ENCODE data around the gene PRR11.
A peak's percentile ranks its signal among the peaks of the same experiment; 100 is the strongest.
"Not testable (repeated sequence)": the region's sequence is repeated elsewhere in the genome, so short reads cannot be mapped to it uniquely, and the experiment has no call there.

The PRR11 gene

GRCh38 chr17:59152925-59153324 lies 2.6 kb upstream of the PRR11 start:
- DNase-seq (ENCODE audit: low spot score), result no peak

GRCh38 chr17:59154292-59154720 lies 1.2 kb upstream of the PRR11 start:
- no peak for DNase-seq (ENCODE audit: low spot score)

- no peak for DNase-seq (ENCODE audit: low spot score)
These were observed 666 bp upstream of the PRR11 start, which contains the start of gene SKA2 for GRCh38 chr17:59154721-59155438. Gene SKA2 (minus strand): TSS chr17:59155186. CDS start chr17:59155163, 23 bp downstream.

- DNase-seq (ENCODE audit: low spot score), result peak; percentile 22
These were observed 4.8 kb downstream of the PRR11 start for GRCh38 chr17:59160157-59161025.

GRCh38 chr17:59161477-59161876 lies 5.9 kb downstream of the PRR11 start:
- no peak for DNase-seq (ENCODE audit: low spot score)

- peak; percentile 62 for DNase-seq (ENCODE audit: low spot score)
These were observed 10.4 kb downstream of the PRR11 start for GRCh38 chr17:59165933-59166342.

GRCh38 chr17:59167571-59168001 lies 12.0 kb downstream of the PRR11 start:
- peak; percentile 44 for DNase-seq (ENCODE audit: low spot score)

GRCh38 chr17:59172436-59173004 lies 17.0 kb downstream of the PRR11 start:
- no peak for DNase-seq (ENCODE audit: low spot score)

GRCh38 chr17:59174671-59175070 lies 19.1 kb downstream of the PRR11 start:
- no peak for DNase-seq (ENCODE audit: low spot score)

GRCh38 chr17:59175076-59175475 lies 19.5 kb downstream of the PRR11 start:
- no peak for DNase-seq (ENCODE audit: low spot score)

- DNase-seq (ENCODE audit: low spot score), result no peak
These were observed 22.9 kb downstream of the PRR11 start for GRCh38 chr17:59178266-59178985.

GRCh38 chr17:59179601-59180000 lies 24.1 kb downstream of the PRR11 start:
- DNase-seq (ENCODE audit: low spot score), result not testable (repeated sequence)

GRCh38 chr17:59180626-59181025 lies 25.1 kb downstream of the PRR11 start:
- DNase-seq (ENCODE audit: low spot score), result no peak

GRCh38 chr17:59181481-59181880 lies 25.9 kb downstream of the PRR11 start:
- no peak for DNase-seq (ENCODE audit: low spot score)

GRCh38 chr17:59185997-59186396 lies 30.5 kb downstream of the PRR11 start:
- no peak for DNase-seq (ENCODE audit: low spot score)

GRCh38 chr17:59186850-59187249 lies 31.3 kb downstream of the PRR11 start:
- no peak for DNase-seq (ENCODE audit: low spot score)

- no peak for DNase-seq (ENCODE audit: low spot score)
These were observed 35.3 kb downstream of the PRR11 start for GRCh38 chr17:59190806-59191205.

- DNase-seq (ENCODE audit: low spot score), result no peak
These were observed 37.9 kb downstream of the PRR11 start for GRCh38 chr17:59193336-59193862.

GRCh38 chr17:59199398-59199797 lies 43.9 kb downstream of the PRR11 start:
- no peak for DNase-seq (ENCODE audit: low spot score)

GRCh38 chr17:59202320-59202719 lies 46.8 kb downstream of the PRR11 start:
- no peak for DNase-seq (ENCODE audit: low spot score)

- no peak for DNase-seq (ENCODE audit: low spot score)
These were observed 63.8 kb downstream of the PRR11 start for GRCh38 chr17:59219370-59219769.

GRCh38 chr17:59219992-59220327 lies 64.4 kb downstream of the PRR11 start:
- DNase-seq (ENCODE audit: low spot score), result no peak
